ENCODE measurements around the gene PLD2. TPM values are rescaled to one million over a fixed set of nuclear protein-coding genes. Genes with fewer than 3 reads are reported as not detected.

PLD2 gene
- total and polyA plus RNA-seq, 9 of the 15 experiments (the other 6 are each of a cell fraction or from before 2014, with no cell fraction given) = 0.20 to 7.5 (median 3.3) TPM

DNA sequence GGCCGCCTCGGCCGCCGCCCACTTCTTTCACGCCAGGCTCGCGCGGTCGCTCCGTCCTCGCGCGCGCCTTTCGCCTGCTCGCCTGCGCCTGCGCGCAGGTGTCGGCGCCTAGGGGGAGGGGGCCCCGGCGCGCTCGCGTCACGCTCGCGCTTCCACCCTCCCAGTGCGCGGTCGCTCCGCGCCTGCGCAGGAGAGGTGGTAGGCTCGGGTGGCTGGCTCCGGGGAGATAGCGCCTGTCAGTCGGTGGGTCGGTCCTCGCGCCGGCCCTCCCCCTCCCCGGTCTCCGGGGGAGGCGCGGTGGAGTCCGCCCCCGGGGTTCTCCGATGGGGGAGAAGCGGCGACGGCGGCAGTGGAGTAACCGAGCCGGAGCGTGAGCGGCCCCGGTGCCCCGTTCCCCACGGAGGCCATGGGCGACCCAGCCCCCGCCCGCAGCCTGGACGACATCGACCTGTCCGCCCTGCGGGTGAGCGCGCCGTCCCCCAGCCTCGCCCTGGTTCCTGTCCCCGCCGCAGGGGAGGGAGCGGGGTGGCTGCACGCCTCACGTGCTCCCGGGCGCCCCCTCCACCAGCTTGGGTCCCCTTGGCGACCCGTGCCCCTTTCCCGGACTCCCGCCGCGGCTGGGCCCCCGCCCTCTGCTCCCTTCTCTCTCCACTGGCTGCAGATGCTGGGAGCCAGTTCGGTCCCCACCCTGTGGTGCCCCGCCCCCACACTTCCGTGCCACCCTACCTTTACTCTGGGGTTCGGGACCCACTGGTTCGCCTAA is 26.4 kb downstream of the PLD2 start, which contains the start of gene MINK1 (continued):
- TF ChIP-seq, protein P1, sequence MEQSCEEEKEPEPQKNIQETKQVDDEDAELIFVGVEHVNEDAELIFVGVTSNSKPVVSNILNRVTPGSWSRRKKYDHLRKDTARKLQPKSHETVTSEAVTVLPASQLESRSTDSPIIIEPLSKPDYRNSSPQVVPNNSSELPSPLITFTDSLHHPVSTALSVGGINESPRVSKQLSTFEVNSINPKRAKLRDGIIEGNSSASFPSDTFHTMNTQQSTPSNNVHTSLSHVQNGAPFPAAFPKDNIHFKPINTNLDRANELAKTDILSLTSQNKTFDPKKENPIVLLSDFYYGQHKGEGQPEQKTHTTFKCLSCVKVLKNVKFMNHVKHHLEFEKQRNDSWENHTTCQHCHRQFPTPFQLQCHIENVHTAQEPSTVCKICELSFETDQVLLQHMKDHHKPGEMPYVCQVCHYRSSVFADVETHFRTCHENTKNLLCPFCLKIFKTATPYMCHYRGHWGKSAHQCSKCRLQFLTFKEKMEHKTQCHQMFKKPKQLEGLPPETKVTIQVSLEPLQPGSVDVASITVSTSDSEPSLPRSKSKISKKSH (CRISPR knock-in tag; IDR thresholded peaks at IDR 0.05) = no peak
- TF ChIP-seq CBX5 (IDR thresholded peaks at IDR 0.05; ENCODE audit: borderline replicate concordance, low read depth) (no peak), SOX6 (IDR thresholded peaks at IDR 0.05) (0 out of 2 replicates have a peak, but pooled peaks have one; percentile 5), ZNF184 (CRISPR knock-in tag; IDR thresholded peaks at IDR 0.05) (no peak), YY1 (IDR thresholded peaks at IDR 0.05; ENCODE audit: borderline replicate concordance in 1 of 3, control insufficient read depth in 1 of 3, extremely low read depth in 1 of 3, insufficient read depth in 3 of 3, insufficient read length in 1 of 3, insufficient replicate concordance in 2 of 3, low read depth in 1 of 3, low read length in 2 of 3) (peak in 1 of 3 experiments; percentile 33), POLR3A (IDR thresholded peaks at IDR 0.05; ENCODE audit: borderline replicate concordance, extremely low read depth, insufficient read depth, insufficient read length) (no peak), FIP1L1 (IDR thresholded peaks at IDR 0.05; ENCODE audit: low read depth, low read length, poor library complexity, severe bottlenecking) (peak; percentile 47), PRMT5 (CRISPR knock-in tag; IDR thresholded peaks at IDR 0.05) (no peak), ZNF436 (CRISPR knock-in tag; IDR thresholded peaks at IDR 0.05) (no peak), PML (IDR thresholded peaks at IDR 0.05; ENCODE audit: low read length) (no peak), EP400 (IDR thresholded peaks at IDR 0.05) (peak; percentile 31; the same call in 1 of the 2 replicates), BACH1 (tag; IDR thresholded peaks at IDR 0.05) (no peak), ZFX (CRISPR knock-in tag; IDR thresholded peaks at IDR 0.05) (peak; percentile 36), SETDB1 (IDR thresholded peaks at IDR 0.05; ENCODE audit: low read length) (no peak)
- TF ChIP-seq, protein P2, sequence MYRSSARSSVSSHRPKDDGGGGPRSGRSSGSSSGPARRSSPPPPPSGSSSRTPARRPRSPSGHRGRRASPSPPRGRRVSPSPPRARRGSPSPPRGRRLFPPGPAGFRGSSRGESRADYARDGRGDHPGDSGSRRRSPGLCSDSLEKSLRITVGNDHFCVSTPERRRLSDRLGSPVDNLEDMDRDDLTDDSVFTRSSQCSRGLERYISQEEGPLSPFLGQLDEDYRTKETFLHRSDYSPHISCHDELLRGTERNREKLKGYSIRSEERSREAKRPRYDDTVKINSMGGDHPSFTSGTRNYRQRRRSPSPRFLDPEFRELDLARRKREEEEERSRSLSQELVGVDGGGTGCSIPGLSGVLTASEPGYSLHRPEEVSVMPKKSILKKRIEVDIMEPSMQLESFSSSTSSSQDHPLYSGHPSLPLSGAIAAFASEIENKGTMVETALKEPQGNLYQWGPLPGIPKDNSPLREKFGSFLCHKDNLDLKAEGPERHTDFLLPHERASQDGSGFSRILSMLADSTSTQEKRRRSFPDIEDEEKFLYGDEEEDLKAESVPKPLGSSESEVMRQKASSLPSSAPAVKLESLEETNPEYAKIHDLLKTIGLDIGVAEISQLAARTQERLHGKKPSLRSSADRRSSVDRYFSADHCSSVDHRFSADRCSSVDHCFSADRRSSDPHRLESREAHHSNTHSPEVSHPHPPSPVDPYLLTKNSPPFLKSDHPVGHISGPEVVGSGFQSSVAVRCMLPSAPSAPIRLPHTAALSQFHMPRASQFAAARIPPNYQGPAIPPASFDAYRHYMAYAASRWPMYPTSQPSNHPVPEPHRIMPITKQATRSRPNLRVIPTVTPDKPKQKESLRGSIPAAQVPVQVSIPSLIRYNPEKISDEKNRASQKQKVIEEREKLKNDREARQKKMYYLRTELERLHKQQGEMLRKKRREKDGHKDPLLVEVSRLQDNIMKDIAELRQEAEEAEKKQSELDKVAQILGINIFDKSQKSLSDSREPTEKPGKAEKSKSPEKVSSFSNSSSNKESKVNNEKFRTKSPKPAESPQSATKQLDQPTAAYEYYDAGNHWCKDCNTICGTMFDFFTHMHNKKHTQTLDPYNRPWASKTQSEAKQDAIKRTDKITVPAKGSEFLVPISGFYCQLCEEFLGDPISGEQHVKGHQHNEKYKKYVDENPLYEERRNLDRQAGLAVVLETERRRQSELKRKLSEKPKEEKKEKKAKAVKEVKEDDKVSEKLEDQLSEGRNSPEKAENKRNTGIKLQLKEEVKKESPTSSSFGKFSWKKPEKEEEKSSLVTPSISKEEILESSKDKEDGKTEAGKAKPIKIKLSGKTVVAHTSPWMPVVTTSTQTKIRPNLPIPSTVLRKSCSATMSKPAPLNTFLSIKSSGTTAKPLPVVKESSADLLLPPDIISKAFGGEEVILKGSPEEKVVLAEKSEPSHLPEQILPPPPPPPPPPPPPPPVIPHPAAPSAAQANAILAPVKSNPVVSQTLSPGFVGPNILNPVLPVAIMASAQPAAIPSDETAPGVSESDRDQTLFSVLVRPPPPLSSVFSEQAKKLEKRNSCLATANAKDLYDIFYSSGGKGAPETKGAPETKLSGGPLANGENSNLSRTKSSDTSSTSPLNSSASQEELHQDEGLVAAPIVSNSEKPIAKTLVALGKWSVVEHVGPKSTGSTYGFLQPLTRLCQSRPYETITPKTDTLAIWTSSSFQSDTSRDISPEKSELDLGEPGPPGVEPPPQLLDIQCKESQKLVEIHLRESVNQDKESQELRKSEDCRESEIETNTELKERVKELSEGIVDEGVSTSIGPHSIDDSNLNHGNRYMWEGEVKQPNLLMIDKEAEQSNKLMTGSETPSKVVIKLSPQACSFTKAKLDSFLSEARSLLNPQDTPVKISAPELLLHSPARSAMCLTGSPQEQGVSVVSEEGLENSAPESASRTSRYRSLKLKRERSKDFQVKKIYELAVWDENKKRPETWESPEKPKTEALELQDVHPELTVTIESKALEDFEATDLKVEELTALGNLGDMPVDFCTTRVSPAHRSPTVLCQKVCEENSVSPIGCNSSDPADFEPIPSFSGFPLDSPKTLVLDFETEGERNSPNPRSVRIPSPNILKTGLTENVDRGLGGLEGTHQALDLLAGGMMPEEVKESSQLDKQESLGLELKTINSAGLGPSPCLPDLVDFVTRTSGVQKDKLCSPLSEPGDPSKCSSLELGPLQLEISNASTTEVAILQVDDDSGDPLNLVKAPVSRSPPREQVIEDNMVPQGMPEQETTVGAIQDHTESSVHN (IDR thresholded peaks at IDR 0.05; ENCODE audit: borderline replicate concordance in 1 of 2, low read depth in 1 of 2) = no peak
- TF ChIP-seq, protein P3, sequence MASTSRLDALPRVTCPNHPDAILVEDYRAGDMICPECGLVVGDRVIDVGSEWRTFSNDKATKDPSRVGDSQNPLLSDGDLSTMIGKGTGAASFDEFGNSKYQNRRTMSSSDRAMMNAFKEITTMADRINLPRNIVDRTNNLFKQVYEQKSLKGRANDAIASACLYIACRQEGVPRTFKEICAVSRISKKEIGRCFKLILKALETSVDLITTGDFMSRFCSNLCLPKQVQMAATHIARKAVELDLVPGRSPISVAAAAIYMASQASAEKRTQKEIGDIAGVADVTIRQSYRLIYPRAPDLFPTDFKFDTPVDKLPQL (IDR thresholded peaks at IDR 0.05; ENCODE audit: extremely low read depth, insufficient read length) = no peak
